GM19328 (cell line): Measurements from ENCODE around the gene OGDH.
"Not testable (repeated sequence)": the region's sequence is repeated elsewhere in the genome, so short reads cannot be mapped to it uniquely, and the experiment has no call there.

Source experiments
- ATAC-seq: cut with Tn5 transposase; IDR thresholded peaks from one replicate; pipeline ENCODE4 v1.9.1; 2021; ENCODE audit warnings: mild to moderate bottlenecking, moderate library complexity; ENCODE audit not compliant: unreplicated experiment

Gene OGDH

GRCh38 chr7:44698046-44698580, 91.7 kb downstream of the OGDH start:
- no peak for ATAC-seq

- not testable (repeated sequence) for ATAC-seq
Measured at GRCh38 chr7:44699598-44699997, 93.2 kb downstream of the OGDH start.

GRCh38 chr7:44700322-44700721, 93.9 kb downstream of the OGDH start:
- ATAC-seq: no peak

- not testable (repeated sequence) for ATAC-seq
Measured at GRCh38 chr7:44703391-44703790, 97.0 kb downstream of the OGDH start.

- ATAC-seq: no peak
Measured at GRCh38 chr7:44703921-44704320, 97.5 kb downstream of the OGDH start.

- ATAC-seq: no peak
Measured at GRCh38 chr7:44705434-44705833, 99.0 kb downstream of the OGDH start.

GRCh38 chr7:44706788-44707557, 100.5 kb downstream of the OGDH start:
- ATAC-seq: no peak

- no peak for ATAC-seq
Measured at GRCh38 chr7:44707558-44708230, 101.3 kb downstream of the OGDH start.

GRCh38 chr7:44709011-44709915, 102.8 kb downstream of the OGDH start:
- ATAC-seq: no peak

GRCh38 chr7:44709945-44710596, 103.6 kb downstream of the OGDH start:
- no peak for ATAC-seq

- no peak for ATAC-seq
Measured at GRCh38 chr7:44711528-44711927, 105.1 kb downstream of the OGDH start.

- no peak for ATAC-seq
Measured at GRCh38 chr7:44712012-44712411, 105.6 kb downstream of the OGDH start.

GRCh38 chr7:44713141-44713540, 106.7 kb downstream of the OGDH start:
- no peak for ATAC-seq

- ATAC-seq: no peak
Measured at GRCh38 chr7:44713680-44714335, 107.4 kb downstream of the OGDH start.

GRCh38 chr7:44716205-44716604, 109.8 kb downstream of the OGDH start:
- no peak for ATAC-seq

- ATAC-seq: no peak
Measured at GRCh38 chr7:44720301-44720700, 113.9 kb downstream of the OGDH start.

- no peak for ATAC-seq
Measured at GRCh38 chr7:44724276-44724675, 117.8 kb downstream of the OGDH start.

GRCh38 chr7:44726250-44726649, 119.8 kb downstream of the OGDH start:
- not testable (repeated sequence) for ATAC-seq

GRCh38 chr7:44727158-44727936, 120.9 kb downstream of the OGDH start:
- ATAC-seq: no peak
